Coronary artery (tissue), 2 donors: ENCODE measurements around the gene SRCIN1.

Source experiments
- DNase-seq: peaks from one replicate; pipeline ENCODE4 v3.0.0-alpha.2; 2017; ENCODE audit warnings: low spot score
- H3K27ac ChIP-seq, 2 donors: fragments of 200-600 bp; sonication (generic); one replicate each; pipeline ENCODE4 v1.5.1; 2016 to 2019
- H3K4me3 ChIP-seq: fragments of 200-600 bp; sonication (generic); 2 replicates; pipeline ENCODE4 v1.5.1; 2016; ENCODE audit warnings: mild to moderate bottlenecking, moderate library complexity
- TF ChIP-seq, protein P1 (sequence below): fragments of 200-600 bp; sonication (generic); IDR thresholded peaks from one replicate; pipeline ENCODE4 v1.5.1; 2019; ENCODE audit warnings: antibody characterized with exemption

Gene SRCIN1

DNA sequence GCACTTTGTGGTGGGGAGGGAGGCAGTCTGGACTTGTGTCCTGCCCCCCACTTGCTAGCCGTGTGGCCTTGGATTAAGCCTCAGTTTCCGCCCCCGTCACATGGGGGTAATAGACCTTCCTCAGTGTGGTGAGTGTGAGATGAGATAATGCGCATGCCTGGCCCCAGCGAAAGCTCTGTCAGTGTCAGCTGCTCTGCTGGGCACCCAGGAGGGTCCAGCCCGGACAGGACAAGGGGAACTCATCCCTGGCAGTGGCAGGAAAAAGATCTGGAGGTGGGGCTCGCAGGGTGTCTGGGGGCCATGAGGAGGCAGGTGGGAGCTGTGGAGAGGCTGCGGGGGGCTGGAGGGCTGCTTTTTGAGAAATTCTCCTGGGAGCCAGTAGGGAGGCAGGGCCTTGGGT is 63.5 kb downstream of the SRCIN1 start:
- H3K27ac ChIP-seq: no peak overlapping the region
- no peak for DNase-seq
- no peak overlapping the region for H3K4me3 ChIP-seq
- TF ChIP-seq, protein P1, sequence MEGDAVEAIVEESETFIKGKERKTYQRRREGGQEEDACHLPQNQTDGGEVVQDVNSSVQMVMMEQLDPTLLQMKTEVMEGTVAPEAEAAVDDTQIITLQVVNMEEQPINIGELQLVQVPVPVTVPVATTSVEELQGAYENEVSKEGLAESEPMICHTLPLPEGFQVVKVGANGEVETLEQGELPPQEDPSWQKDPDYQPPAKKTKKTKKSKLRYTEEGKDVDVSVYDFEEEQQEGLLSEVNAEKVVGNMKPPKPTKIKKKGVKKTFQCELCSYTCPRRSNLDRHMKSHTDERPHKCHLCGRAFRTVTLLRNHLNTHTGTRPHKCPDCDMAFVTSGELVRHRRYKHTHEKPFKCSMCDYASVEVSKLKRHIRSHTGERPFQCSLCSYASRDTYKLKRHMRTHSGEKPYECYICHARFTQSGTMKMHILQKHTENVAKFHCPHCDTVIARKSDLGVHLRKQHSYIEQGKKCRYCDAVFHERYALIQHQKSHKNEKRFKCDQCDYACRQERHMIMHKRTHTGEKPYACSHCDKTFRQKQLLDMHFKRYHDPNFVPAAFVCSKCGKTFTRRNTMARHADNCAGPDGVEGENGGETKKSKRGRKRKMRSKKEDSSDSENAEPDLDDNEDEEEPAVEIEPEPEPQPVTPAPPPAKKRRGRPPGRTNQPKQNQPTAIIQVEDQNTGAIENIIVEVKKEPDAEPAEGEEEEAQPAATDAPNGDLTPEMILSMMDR: no peak

DNA sequence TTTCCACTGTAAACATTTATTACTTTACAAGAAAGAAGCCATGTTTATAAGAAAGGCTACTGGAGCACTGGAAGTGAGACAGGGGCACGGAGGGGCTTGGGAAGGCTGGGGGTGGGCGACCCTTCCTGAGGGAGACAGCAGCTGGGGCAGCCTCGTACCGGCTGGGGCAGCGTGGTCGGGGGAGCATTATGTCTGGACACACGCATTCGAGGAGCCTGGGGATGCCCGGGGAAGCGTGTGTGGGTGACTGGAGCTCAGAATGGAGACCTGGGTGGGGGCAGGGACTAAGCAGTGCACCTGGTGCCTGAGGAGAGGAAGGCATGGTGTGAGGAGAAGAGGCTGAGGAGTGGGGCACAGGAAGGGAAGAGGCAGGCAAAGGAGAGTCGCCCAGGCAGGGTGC is 64.5 kb downstream of the SRCIN1 start:
- no peak overlapping the region for H3K4me3 ChIP-seq
- TF ChIP-seq, protein P1: no peak
- DNase-seq: no peak
- H3K27ac ChIP-seq: no peak overlapping the region

DNA sequence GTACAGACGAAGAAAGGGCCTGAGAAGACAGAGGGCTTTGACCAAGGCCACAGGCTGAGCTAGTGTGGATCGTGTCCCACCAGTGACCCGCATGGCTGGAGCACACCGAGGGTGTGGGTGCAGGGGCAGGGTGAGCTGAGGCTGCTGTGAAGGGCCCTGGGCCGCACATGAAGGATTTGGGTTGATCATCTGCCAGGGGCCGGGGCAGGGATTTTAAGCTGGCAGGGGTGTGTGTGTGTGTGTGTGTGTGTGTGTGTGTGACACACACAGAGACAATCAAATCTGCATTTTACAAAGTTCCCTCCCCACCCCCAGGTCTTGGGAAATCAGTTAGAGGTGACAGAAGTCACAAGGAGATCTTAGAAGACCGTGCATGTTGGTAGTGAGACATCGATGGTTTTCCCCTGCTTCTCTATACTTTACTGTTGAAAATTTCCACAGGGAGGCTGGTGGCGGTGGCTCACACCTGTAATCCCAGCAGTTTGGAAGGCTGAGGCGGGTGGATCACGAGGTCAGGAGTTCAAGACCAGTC is 65.2 kb downstream of the SRCIN1 start:
- Histone ChIP-seq H3K27ac (no peak overlapping the region), H3K4me3 (no peak overlapping the region)
- TF ChIP-seq, protein P1: no peak
- DNase-seq: no peak

DNA sequence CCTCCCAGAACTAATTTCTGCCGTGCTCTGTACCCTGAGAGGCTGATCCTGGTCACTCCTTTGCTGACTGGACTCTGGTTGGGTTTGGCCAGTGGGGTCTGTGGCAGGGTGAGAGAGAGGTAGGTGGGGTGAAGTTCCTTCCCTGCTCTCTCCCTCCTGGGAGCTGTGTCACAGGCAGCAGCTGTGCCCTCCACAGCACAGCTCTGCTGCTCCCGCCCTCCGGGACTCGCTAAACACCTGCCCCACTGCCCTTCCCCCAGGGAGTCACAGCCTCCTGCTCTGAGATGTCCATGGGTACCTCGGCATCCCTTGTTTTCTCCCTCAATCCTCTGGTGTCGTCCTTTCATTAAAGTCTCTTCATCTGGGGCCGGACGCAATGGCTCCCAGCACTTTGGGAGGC is 66.4 kb downstream of the SRCIN1 start:
- TF ChIP-seq, protein P1: no peak
- no peak for DNase-seq
- Histone ChIP-seq H3K4me3 (no peak overlapping the region), H3K27ac (no peak overlapping the region)

DNA sequence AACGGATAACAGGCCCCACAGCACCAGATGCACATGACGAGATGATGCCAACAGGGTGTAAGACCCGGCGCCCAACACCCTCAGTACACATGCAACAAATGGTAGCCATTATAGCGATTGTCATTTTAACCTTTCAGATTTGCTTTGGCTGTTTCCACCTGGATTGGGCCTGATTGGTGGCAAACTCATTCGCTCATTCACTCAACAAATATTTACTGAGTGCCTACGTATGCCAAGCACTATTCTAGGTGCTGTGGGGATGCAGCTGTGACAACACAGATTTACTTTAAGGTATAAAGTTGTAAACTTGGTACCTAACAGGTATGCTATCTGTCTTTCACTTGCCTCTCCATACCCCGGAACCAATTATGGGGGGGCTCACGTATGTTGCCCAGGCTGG is 66.8 kb downstream of the SRCIN1 start:
- TF ChIP-seq, protein P1: no peak
- no peak for DNase-seq
- Histone ChIP-seq H3K4me3 (no peak overlapping the region), H3K27ac (no peak overlapping the region)

DNA sequence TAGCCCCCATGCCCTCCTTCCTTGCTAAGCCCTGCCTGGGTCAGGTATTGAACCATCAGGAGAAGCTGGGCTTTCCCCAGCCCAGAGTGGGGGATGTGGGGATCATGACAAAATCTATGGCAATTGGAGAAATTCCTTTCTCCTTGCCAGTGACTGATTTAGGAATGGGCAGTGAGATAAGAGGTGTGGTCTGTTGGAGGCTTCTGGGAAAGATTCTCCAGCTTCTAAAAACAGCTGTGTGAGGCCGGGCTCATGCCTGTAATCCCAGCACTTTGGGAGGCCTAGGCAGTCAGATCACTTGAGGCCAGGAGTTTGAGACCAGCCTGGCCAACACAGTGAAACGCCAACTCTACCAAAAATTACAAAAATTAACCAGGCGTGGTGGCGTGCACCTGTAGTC is 69.1 kb downstream of the SRCIN1 start:
- H3K4me3 ChIP-seq: no peak overlapping the region
- H3K27ac ChIP-seq: no peak overlapping the region
- TF ChIP-seq, protein P1: no peak
- DNase-seq: no peak

DNA sequence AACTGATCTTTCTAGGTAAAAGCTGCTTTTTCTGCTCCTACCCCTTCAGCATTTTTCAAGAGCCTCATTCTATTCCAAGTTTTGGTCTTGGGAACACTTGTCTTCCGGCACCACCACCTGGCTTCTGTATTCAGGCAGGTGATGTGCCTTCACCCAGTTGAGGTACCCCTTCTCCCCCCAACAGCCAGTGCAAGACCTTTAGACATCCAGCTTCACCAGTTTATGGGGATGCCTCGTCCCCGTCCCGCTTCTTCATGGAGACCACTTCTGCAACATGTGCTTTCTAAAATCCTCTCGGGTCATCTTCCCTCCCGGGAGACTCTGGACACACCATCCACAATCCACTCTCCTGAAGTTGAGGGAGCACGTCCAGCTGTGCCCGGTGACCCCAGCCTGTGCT is 69.9 kb downstream of the SRCIN1 start:
- H3K27ac ChIP-seq: no peak overlapping the region
- H3K4me3 ChIP-seq: no peak overlapping the region
- no peak for DNase-seq
- TF ChIP-seq, protein P1: no peak
